ENCODE data around the gene NOL4L.
"Not testable (repeated sequence)": the region's sequence is repeated elsewhere in the genome, so short reads cannot be mapped to it uniquely, and the experiment has no call there.

Gene NOL4L

GRCh38 chr20:32415494-32415893 is 169.6 kb downstream of the NOL4L start:
- no peak for DNase-seq (ENCODE audit: low read depth)
- no peak overlapping the region for H3K4me3 ChIP-seq (ENCODE audit: low read depth, low read length)
- no peak for TF ChIP-seq MYC (IDR thresholded peaks at IDR 0.05; ENCODE audit: low read depth, low read length)
- no peak for TF ChIP-seq CTCF (IDR thresholded peaks at IDR 0.05; ENCODE audit: low read depth, low read length)
- no peak for TF ChIP-seq POLR2A (IDR thresholded peaks at IDR 0.05; ENCODE audit: extremely low read depth, insufficient read length)
- TF ChIP-seq MAX (IDR thresholded peaks at IDR 0.05; ENCODE audit: low read depth, low read length) = no peak

- no peak for TF ChIP-seq MAX (IDR thresholded peaks at IDR 0.05; ENCODE audit: low read depth, low read length)
- no peak for TF ChIP-seq POLR2A (IDR thresholded peaks at IDR 0.05; ENCODE audit: extremely low read depth, insufficient read length)
- no peak for TF ChIP-seq MYC (IDR thresholded peaks at IDR 0.05; ENCODE audit: low read depth, low read length)
- TF ChIP-seq CTCF (IDR thresholded peaks at IDR 0.05; ENCODE audit: low read depth, low read length) = no peak
- H3K4me3 ChIP-seq (ENCODE audit: low read depth, low read length) = no peak overlapping the region
- peak; percentile 69 for DNase-seq (ENCODE audit: low read depth)
Measured at GRCh38 chr20:32411955-32412706, 173.0 kb downstream of the NOL4L start.

- H3K4me3 ChIP-seq (ENCODE audit: low read depth, low read length); DNase-seq (ENCODE audit: low read depth): not testable (repeated sequence)
Measured at GRCh38 chr20:32407131-32407750, 177.9 kb downstream of the NOL4L start.

- no peak overlapping the region for H3K4me3 ChIP-seq (ENCODE audit: low read depth, low read length)
- no peak for DNase-seq (ENCODE audit: low read depth)
- TF ChIP-seq CTCF (IDR thresholded peaks at IDR 0.05; ENCODE audit: low read depth, low read length) (no peak), MAX (IDR thresholded peaks at IDR 0.05; ENCODE audit: low read depth, low read length) (no peak), POLR2A (IDR thresholded peaks at IDR 0.05; ENCODE audit: extremely low read depth, insufficient read length) (no peak)
Measured at GRCh38 chr20:32406701-32407100, 178.4 kb downstream of the NOL4L start.

- DNase-seq (ENCODE audit: low read depth) = no peak
- H3K4me3 ChIP-seq (ENCODE audit: low read depth, low read length) = no peak overlapping the region
- no peak for TF ChIP-seq MAX (IDR thresholded peaks at IDR 0.05; ENCODE audit: low read depth, low read length)
- TF ChIP-seq CTCF (IDR thresholded peaks at IDR 0.05; ENCODE audit: low read depth, low read length) = no peak
- no peak for TF ChIP-seq MYC (IDR thresholded peaks at IDR 0.05; ENCODE audit: low read depth, low read length)
- no peak for TF ChIP-seq POLR2A (IDR thresholded peaks at IDR 0.05; ENCODE audit: extremely low read depth, insufficient read length)
Measured at GRCh38 chr20:32404017-32404416, 181.1 kb downstream of the NOL4L start.

GRCh38 chr20:32400476-32400875 is 184.7 kb downstream of the NOL4L start:
- no peak overlapping the region for H3K4me3 ChIP-seq (ENCODE audit: low read depth, low read length)
- no peak for TF ChIP-seq MAX (IDR thresholded peaks at IDR 0.05; ENCODE audit: low read depth, low read length)
- no peak for TF ChIP-seq CTCF (IDR thresholded peaks at IDR 0.05; ENCODE audit: low read depth, low read length)
- TF ChIP-seq MYC (IDR thresholded peaks at IDR 0.05; ENCODE audit: low read depth, low read length) = no peak
- TF ChIP-seq POLR2A (IDR thresholded peaks at IDR 0.05; ENCODE audit: extremely low read depth, insufficient read length) = no peak
- DNase-seq (ENCODE audit: low read depth) = no peak

Measured in NB4 (cell line).